Measurements from ENCODE around the gene B4GALT6. TPM values are rescaled to one million over a fixed set of nuclear protein-coding genes. Genes with fewer than 3 reads are reported as not detected.

Gene B4GALT6
- total and polyA plus RNA-seq, 2 of the 8 experiments (the other 6 are each of a cell fraction or from before 2014, with no cell fraction given), result 6.3 to 41.5 TPM

DNA sequence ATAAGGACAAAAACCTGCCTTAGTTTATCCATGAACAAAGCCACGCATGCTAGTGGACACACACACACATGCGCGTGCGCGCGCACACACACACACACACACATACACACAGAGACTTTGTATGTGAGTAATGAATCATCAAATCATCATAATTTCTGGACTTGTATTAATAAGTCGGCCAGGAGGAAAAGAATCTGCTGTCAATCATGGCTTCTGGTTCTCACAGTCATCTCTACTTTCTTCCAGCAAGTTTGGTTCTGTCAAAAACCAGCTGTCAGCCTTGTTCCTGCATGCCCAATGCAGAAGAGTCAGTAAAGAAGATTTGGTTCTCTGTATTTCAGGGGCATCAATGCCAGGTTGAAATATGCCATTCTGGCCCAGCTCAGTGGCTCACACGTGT lies 93.8 kb downstream of the B4GALT6 start (continued):
- TF ChIP-seq, protein P1, sequence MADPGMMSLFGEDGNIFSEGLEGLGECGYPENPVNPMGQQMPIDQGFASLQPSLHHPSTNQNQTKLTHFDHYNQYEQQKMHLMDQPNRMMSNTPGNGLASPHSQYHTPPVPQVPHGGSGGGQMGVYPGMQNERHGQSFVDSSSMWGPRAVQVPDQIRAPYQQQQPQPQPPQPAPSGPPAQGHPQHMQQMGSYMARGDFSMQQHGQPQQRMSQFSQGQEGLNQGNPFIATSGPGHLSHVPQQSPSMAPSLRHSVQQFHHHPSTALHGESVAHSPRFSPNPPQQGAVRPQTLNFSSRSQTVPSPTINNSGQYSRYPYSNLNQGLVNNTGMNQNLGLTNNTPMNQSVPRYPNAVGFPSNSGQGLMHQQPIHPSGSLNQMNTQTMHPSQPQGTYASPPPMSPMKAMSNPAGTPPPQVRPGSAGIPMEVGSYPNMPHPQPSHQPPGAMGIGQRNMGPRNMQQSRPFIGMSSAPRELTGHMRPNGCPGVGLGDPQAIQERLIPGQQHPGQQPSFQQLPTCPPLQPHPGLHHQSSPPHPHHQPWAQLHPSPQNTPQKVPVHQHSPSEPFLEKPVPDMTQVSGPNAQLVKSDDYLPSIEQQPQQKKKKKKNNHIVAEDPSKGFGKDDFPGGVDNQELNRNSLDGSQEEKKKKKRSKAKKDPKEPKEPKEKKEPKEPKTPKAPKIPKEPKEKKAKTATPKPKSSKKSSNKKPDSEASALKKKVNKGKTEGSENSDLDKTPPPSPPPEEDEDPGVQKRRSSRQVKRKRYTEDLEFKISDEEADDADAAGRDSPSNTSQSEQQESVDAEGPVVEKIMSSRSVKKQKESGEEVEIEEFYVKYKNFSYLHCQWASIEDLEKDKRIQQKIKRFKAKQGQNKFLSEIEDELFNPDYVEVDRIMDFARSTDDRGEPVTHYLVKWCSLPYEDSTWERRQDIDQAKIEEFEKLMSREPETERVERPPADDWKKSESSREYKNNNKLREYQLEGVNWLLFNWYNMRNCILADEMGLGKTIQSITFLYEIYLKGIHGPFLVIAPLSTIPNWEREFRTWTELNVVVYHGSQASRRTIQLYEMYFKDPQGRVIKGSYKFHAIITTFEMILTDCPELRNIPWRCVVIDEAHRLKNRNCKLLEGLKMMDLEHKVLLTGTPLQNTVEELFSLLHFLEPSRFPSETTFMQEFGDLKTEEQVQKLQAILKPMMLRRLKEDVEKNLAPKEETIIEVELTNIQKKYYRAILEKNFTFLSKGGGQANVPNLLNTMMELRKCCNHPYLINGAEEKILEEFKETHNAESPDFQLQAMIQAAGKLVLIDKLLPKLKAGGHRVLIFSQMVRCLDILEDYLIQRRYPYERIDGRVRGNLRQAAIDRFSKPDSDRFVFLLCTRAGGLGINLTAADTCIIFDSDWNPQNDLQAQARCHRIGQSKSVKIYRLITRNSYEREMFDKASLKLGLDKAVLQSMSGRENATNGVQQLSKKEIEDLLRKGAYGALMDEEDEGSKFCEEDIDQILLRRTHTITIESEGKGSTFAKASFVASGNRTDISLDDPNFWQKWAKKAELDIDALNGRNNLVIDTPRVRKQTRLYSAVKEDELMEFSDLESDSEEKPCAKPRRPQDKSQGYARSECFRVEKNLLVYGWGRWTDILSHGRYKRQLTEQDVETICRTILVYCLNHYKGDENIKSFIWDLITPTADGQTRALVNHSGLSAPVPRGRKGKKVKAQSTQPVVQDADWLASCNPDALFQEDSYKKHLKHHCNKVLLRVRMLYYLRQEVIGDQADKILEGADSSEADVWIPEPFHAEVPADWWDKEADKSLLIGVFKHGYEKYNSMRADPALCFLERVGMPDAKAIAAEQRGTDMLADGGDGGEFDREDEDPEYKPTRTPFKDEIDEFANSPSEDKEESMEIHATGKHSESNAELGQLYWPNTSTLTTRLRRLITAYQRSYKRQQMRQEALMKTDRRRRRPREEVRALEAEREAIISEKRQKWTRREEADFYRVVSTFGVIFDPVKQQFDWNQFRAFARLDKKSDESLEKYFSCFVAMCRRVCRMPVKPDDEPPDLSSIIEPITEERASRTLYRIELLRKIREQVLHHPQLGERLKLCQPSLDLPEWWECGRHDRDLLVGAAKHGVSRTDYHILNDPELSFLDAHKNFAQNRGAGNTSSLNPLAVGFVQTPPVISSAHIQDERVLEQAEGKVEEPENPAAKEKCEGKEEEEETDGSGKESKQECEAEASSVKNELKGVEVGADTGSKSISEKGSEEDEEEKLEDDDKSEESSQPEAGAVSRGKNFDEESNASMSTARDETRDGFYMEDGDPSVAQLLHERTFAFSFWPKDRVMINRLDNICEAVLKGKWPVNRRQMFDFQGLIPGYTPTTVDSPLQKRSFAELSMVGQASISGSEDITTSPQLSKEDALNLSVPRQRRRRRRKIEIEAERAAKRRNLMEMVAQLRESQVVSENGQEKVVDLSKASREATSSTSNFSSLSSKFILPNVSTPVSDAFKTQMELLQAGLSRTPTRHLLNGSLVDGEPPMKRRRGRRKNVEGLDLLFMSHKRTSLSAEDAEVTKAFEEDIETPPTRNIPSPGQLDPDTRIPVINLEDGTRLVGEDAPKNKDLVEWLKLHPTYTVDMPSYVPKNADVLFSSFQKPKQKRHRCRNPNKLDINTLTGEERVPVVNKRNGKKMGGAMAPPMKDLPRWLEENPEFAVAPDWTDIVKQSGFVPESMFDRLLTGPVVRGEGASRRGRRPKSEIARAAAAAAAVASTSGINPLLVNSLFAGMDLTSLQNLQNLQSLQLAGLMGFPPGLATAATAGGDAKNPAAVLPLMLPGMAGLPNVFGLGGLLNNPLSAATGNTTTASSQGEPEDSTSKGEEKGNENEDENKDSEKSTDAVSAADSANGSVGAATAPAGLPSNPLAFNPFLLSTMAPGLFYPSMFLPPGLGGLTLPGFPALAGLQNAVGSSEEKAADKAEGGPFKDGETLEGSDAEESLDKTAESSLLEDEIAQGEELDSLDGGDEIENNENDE (IDR thresholded peaks at IDR 0.05; ENCODE audit: insufficient replicate concordance, low read length), result no peak
- no peak for TF ChIP-seq CHD1 (IDR thresholded peaks at IDR 0.05; ENCODE audit: low read depth, low read length)
- TF ChIP-seq NRF1 (IDR thresholded peaks at IDR 0.05; ENCODE audit: low read depth, low read length), result no peak
- no peak for TF ChIP-seq EZH2 (IDR thresholded peaks at IDR 0.05; ENCODE audit: low read depth, low read length, severe bottlenecking)
- TF ChIP-seq CBX5 (IDR thresholded peaks at IDR 0.05; ENCODE audit: low read depth, low read length), result no peak
- no peak for TF ChIP-seq GTF2F1 (IDR thresholded peaks at IDR 0.05; ENCODE audit: borderline replicate concordance, low read depth, low read length)
- TF ChIP-seq CHD2 (IDR thresholded peaks at IDR 0.05; ENCODE audit: low read length), result no peak
- TF ChIP-seq BCL11A (IDR thresholded peaks at IDR 0.05; ENCODE audit: low read depth in 2 of 2, low read length in 2 of 2), result no peak
- TF ChIP-seq SRF (IDR thresholded peaks at IDR 0.05; ENCODE audit: low read depth, low read length), result no peak
- TF ChIP-seq TAF1 (IDR thresholded peaks at IDR 0.05; ENCODE audit: low read depth, low read length), result no peak
- TF ChIP-seq, protein P2, sequence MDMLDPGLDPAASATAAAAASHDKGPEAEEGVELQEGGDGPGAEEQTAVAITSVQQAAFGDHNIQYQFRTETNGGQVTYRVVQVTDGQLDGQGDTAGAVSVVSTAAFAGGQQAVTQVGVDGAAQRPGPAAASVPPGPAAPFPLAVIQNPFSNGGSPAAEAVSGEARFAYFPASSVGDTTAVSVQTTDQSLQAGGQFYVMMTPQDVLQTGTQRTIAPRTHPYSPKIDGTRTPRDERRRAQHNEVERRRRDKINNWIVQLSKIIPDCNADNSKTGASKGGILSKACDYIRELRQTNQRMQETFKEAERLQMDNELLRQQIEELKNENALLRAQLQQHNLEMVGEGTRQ (IDR thresholded peaks at IDR 0.05; ENCODE audit: low read length), result no peak
- TF ChIP-seq POLR2AphosphoS5 (IDR thresholded peaks at IDR 0.05; ENCODE audit: low read depth, low read length), result no peak

Data from H1 (cell line).